H9 (cell line): ENCODE measurements around the gene CCNF. TPM values are rescaled to one million over a fixed set of nuclear protein-coding genes. Genes with fewer than 3 reads are reported as not detected.
A peak's percentile ranks its signal among the peaks of the same experiment; 100 is the strongest.

Source experiments
- DNase-seq: peaks from one replicate; pipeline ENCODE4 v3.0.0-alpha.2; 2017
- H2AFZ ChIP-seq: one replicate; pipeline ENCODE4 v1.6.1; 2013; ENCODE audit warnings: mild to moderate bottlenecking, low read length, control low read depth, moderate library complexity
- H2AK5ac ChIP-seq: 2 replicates; pipeline ENCODE4 v1.6.1; 2013; ENCODE audit warnings: low read length, control low read depth, mixed read lengths; ENCODE audit not compliant: insufficient read length
- H2BK120ac ChIP-seq: one replicate; pipeline ENCODE4 v1.6.1; 2013; ENCODE audit warnings: low read depth, mild to moderate bottlenecking, low read length, control low read depth, inconsistent platforms; ENCODE audit not compliant: poor library complexity, severe bottlenecking
- H2BK12ac ChIP-seq: 2 replicates; pipeline ENCODE4 v1.6.1; 2013; ENCODE audit warnings: low read length, control low read depth, mixed read lengths, low read depth; ENCODE audit not compliant: insufficient read length
- H2BK15ac ChIP-seq: 2 replicates; pipeline ENCODE4 v1.6.1; 2013; ENCODE audit warnings: low read depth, low read length, control low read depth
- H2BK20ac ChIP-seq: one replicate; pipeline ENCODE4 v1.6.1; 2013; ENCODE audit warnings: low read depth, mild to moderate bottlenecking, low read length, control low read depth, inconsistent platforms; ENCODE audit not compliant: poor library complexity, severe bottlenecking
- H2BK5ac ChIP-seq: 2 replicates; pipeline ENCODE4 v1.6.1; 2013; ENCODE audit warnings: low read length, control low read depth, mixed read lengths; ENCODE audit not compliant: insufficient read length
- H3K14ac ChIP-seq: 2 replicates; pipeline ENCODE4 v1.6.1; 2013; ENCODE audit warnings: low read length, control low read depth; ENCODE audit not compliant: insufficient read depth
- H3K18ac ChIP-seq: 2 replicates; pipeline ENCODE4 v1.6.1; 2013; ENCODE audit warnings: low read depth, mild to moderate bottlenecking, mixed read lengths, low read length, control low read depth; ENCODE audit not compliant: insufficient read length
- H3K23ac ChIP-seq: 2 replicates; pipeline ENCODE4 v1.6.1; 2013; ENCODE audit warnings: low read length, control low read depth, mixed read lengths, low read depth; ENCODE audit not compliant: insufficient read length
- H3K23me2 ChIP-seq: 2 replicates; pipeline ENCODE4 v1.6.1; 2013; ENCODE audit warnings: low read depth, mild to moderate bottlenecking, mixed read lengths, low read length, control low read depth; ENCODE audit not compliant: insufficient read length, poor library complexity, severe bottlenecking
- H3K27ac ChIP-seq: 2 replicates; pipeline ENCODE4 v1.5.1; 2013; ENCODE audit warnings: low read length, control low read depth, mixed read lengths, low read depth; ENCODE audit not compliant: insufficient read length
- H3K27me3 ChIP-seq: 2 replicates; pipeline ENCODE4 v1.6.1; 2013; ENCODE audit warnings: low read length, control low read depth, inconsistent platforms; ENCODE audit not compliant: insufficient read depth
- H3K4ac ChIP-seq: 2 replicates; pipeline ENCODE4 v1.6.1; 2013; ENCODE audit warnings: low read depth, mild to moderate bottlenecking, control low read depth, inconsistent platforms, low read length, moderate library complexity
- H3K4me1 ChIP-seq: 2 replicates; pipeline ENCODE4 v1.6.1; 2013; ENCODE audit warnings: low read length, control low read depth, inconsistent platforms; ENCODE audit not compliant: insufficient read depth
- H3K4me2 ChIP-seq: 2 replicates; pipeline ENCODE4 v1.6.1; 2013; ENCODE audit warnings: low read length, control low read depth, mixed read lengths; ENCODE audit not compliant: insufficient read length, insufficient read depth
- H3K56ac ChIP-seq: 2 replicates; pipeline ENCODE4 v1.6.1; 2013; ENCODE audit warnings: low read depth, mild to moderate bottlenecking, mixed read lengths, low read length, control low read depth; ENCODE audit not compliant: insufficient read length
- H3K79me1 ChIP-seq: 2 replicates; pipeline ENCODE4 v1.6.1; 2013; ENCODE audit warnings: low read depth, mild to moderate bottlenecking, moderate library complexity, low read length, control low read depth, inconsistent platforms; ENCODE audit not compliant: insufficient read depth, poor library complexity, severe bottlenecking
- H3K79me2 ChIP-seq: 2 replicates; pipeline ENCODE4 v1.6.1; 2013; ENCODE audit warnings: low read length, control low read depth, inconsistent platforms; ENCODE audit not compliant: insufficient read depth
- H3K9ac ChIP-seq: 2 replicates; pipeline ENCODE4 v1.6.1; 2013; ENCODE audit warnings: low read length, control low read depth, mixed read lengths; ENCODE audit not compliant: insufficient read length; ENCODE audit errors: extremely low read depth
- H3K9me3 ChIP-seq: one replicate; pipeline ENCODE4 v1.6.1; 2013; ENCODE audit warnings: low read depth, low read length, inconsistent platforms; ENCODE audit not compliant: control insufficient read depth
- H3T11ph ChIP-seq: one replicate; pipeline ENCODE4 v1.6.1; 2013; ENCODE audit warnings: mild to moderate bottlenecking, low read length, control low read depth, inconsistent platforms
- H4K20me1 ChIP-seq: one replicate; pipeline ENCODE4 v1.6.1; 2013; ENCODE audit not compliant: control insufficient read depth, insufficient read length, insufficient read depth
- H4K5ac ChIP-seq: 2 replicates; pipeline ENCODE4 v1.6.1; 2013; ENCODE audit warnings: low read depth, mild to moderate bottlenecking, mixed read lengths, low read length, control low read depth; ENCODE audit not compliant: insufficient read length
- H4K8ac ChIP-seq: replicated peaks from 2 replicates; pipeline ENCODE4 v1.6.1; 2013; ENCODE audit warnings: low read length, control low read depth, mixed read lengths, low read depth; ENCODE audit not compliant: insufficient read length
- H4K91ac ChIP-seq: 2 replicates; pipeline ENCODE4 v1.6.1; 2013; ENCODE audit warnings: low read depth, mild to moderate bottlenecking, moderate library complexity, mixed read lengths, low read length, control low read depth; ENCODE audit not compliant: insufficient read length
- H3K27ac Mint-ChIP-seq, 3 experiments: 2 replicates in 2 of 3; 3 replicates in 1 of 3; pipeline ENCODE4 v1.8.0; 2020 to 2021; ENCODE audit warnings: mixed read lengths in 3 of 3, mild to moderate bottlenecking in 1 of 3, moderate library complexity in 1 of 3
- H3K27me3 Mint-ChIP-seq: 2 replicates; pipeline ENCODE4 v1.8.0; 2021; ENCODE audit warnings: low read depth, mild to moderate bottlenecking, moderate library complexity, mixed read lengths
- H3K36me3 Mint-ChIP-seq, 3 experiments: 2 replicates in 2 of 3; 3 replicates in 1 of 3; pipeline ENCODE4 v1.8.0; 2020 to 2021; ENCODE audit warnings: low read depth in 3 of 3, mixed read lengths in 3 of 3; ENCODE audit not compliant: insufficient read depth in 1 of 3
- H3K4me1 Mint-ChIP-seq, 2 experiments: 2 replicates each; pipeline ENCODE4 v1.8.0; 2020; ENCODE audit warnings: mixed read lengths in 2 of 2
- H3K4me3 Mint-ChIP-seq, 2 experiments: 2 replicates in 1 of 2; 3 replicates in 1 of 2; pipeline ENCODE4 v1.8.0; 2020 to 2021; ENCODE audit warnings: mild to moderate bottlenecking in 2 of 2, mixed read lengths in 2 of 2, moderate library complexity in 1 of 2
- H3K9me3 Mint-ChIP-seq, 2 experiments: 2 replicates in 1 of 2; 3 replicates in 1 of 2; pipeline ENCODE4 v1.8.0; 2020; ENCODE audit warnings: mild to moderate bottlenecking in 2 of 2, mixed read lengths in 2 of 2, moderate library complexity in 1 of 2
- WGBS: extraction: QIAGEN DNeasy Blood & Tissue Kit; methylation state at CpG from one replicate; pipeline ENCODE4 v1.1.7; 2013; ENCODE audit warnings: missing lambda C conversion rate, low lambda C conversion rate, mixed read lengths; ENCODE audit not compliant: insufficient read length; ENCODE audit errors: extremely low coverage; 5-methylcytosine and 5-hydroxymethylcytosine counted together
- total RNA-seq: library from RNA; stranded (reverse); gene quantifications from 2 replicates; pipeline ENCODE4 v1.2.1, GENCODE V29; 2021
- TF ChIP-seq, protein P1 (sequence below): fragments of 200-600 bp; sonication (generic); conservative IDR thresholded peaks from 3 replicates; pipeline ENCODE4 v1.8.0; 2021; ENCODE audit warnings: antibody characterized with exemption, mild to moderate bottlenecking

CCNF gene
- total RNA-seq, 1 experiment from 2014 or later: 61.6 TPM

DNA sequence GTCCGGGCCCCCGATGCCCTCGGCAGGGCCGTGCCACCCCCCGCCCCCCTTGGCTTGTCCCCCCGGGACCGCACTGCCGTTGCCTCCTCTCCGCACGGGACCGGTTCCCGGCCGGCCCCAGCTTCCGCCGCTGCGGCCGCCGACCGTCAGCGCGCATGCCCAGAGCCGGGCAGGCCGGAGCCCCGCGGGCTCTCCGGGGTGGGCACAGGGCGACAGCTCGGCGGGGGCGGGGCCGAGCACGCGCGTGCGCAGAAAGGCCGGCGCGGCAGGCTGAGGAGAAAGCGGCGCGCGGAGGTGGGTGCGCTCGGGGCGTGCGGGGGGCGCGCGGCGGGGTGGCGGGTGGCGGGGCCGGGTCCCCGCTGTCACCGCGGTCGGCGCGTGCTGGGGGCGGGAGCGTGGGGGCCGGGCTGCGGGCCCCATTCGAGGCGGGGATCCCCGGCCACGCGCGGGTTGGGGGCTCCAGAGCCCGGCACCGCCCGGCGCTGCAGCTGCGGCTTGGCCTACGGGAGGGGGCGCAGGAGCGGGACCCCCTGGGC lies 45.7 kb downstream of the CCNF start, which contains the start of gene TBC1D24:
Gene TBC1D24 (plus strand): TSS at position 251 of the 536 bp plus-strand sequence. CDS start 21,022 bp downstream, outside the sequence.
- Mint-ChIP-seq H3K9me3 (no peaks in the 10 kb centered on the region), H3K4me1 (peaks cover 16 to 17% of the 10 kb centered on the region in 2 experiments), H3K36me3 (no peaks in the 10 kb centered on the region; a peak in 1 of 7 replicates), H3K27ac (no peak within 1 kb of the TSS), H3K27me3 (peaks cover 43% of the 10 kb centered on the region), H3K4me3 (peak within 1 kb of the TSS; percentile 69 to 82)
- Histone ChIP-seq H3K4me1 (no peaks in the 10 kb centered on the region), H2BK5ac (no peak within 1 kb of the TSS), H3K4me2 (peak within 1 kb of the TSS; percentile 29), H4K8ac (no peak within 1 kb of the TSS), H4K20me1 (no peaks in the 10 kb centered on the region), H2AFZ (no peak within 1 kb of the TSS), H3K79me1 (no peaks in the 10 kb centered on the region), H3K56ac (no peak within 1 kb of the TSS), H3K9me3 (no peaks in the 10 kb centered on the region), H2BK20ac (no peak within 1 kb of the TSS), H3T11ph (no peak within 1 kb of the TSS), H3K9ac (no peak within 1 kb of the TSS), H3K4ac (no peak within 1 kb of the TSS), H3K18ac (no peak within 1 kb of the TSS), H3K14ac (0 out of 2 replicates have a peak within 1 kb of the TSS, but pooled peaks have one; percentile 70), H2BK15ac (no peak within 1 kb of the TSS), H4K91ac (no peak within 1 kb of the TSS), H2BK120ac (no peak within 1 kb of the TSS), H3K79me2 (no peaks in the 10 kb centered on the region), H3K27me3 (peaks cover 16% of the 10 kb centered on the region; the same call in 1 of the 2 replicates), H2AK5ac (no peak within 1 kb of the TSS), H3K23ac (no peak within 1 kb of the TSS), H2BK12ac (no peak within 1 kb of the TSS), H4K5ac (no peak within 1 kb of the TSS), H3K23me2 (peaks cover 10% of the 10 kb centered on the region), H3K27ac (no peak within 1 kb of the TSS)
- no CpG with 5 or more reads among the region's 77 CpGs for WGBS
- DNase-seq: peak; percentile 86
- TF ChIP-seq, protein P1, sequence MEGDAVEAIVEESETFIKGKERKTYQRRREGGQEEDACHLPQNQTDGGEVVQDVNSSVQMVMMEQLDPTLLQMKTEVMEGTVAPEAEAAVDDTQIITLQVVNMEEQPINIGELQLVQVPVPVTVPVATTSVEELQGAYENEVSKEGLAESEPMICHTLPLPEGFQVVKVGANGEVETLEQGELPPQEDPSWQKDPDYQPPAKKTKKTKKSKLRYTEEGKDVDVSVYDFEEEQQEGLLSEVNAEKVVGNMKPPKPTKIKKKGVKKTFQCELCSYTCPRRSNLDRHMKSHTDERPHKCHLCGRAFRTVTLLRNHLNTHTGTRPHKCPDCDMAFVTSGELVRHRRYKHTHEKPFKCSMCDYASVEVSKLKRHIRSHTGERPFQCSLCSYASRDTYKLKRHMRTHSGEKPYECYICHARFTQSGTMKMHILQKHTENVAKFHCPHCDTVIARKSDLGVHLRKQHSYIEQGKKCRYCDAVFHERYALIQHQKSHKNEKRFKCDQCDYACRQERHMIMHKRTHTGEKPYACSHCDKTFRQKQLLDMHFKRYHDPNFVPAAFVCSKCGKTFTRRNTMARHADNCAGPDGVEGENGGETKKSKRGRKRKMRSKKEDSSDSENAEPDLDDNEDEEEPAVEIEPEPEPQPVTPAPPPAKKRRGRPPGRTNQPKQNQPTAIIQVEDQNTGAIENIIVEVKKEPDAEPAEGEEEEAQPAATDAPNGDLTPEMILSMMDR: no peak
